CD4-positive, alpha-beta T cell treated with Interleukin-10 for 1 hour (primary cell): ENCODE measurements around the gene MFSD12.

Source experiments
- DNase-seq: peaks from one replicate; pipeline ENCODE4 v3.0.0-alpha.2; 2020

MFSD12 gene

GRCh38 chr19:3557461-3558248, at the start of gene MFSD12:
Gene MFSD12, minus strand, starts transcription at chr19:3557586. Its CDS starts 183 bp downstream, at chr19:3557403.
- DNase-seq, result peak; percentile 95

- peak; percentile 57 for DNase-seq
These were observed 49.4 kb upstream of the MFSD12 start, which contains the start of gene TBXA2R for GRCh38 chr19:3606690-3607289. Gene TBXA2R, minus strand, starts transcription at chr19:3606875. Its CDS starts 6,241 bp downstream, at chr19:3600634.

- DNase-seq, result peak; percentile 34
These were observed 48.8 kb upstream of the MFSD12 start for GRCh38 chr19:3606174-3606689.

- DNase-seq, result no peak
These were observed 48.4 kb upstream of the MFSD12 start for GRCh38 chr19:3605770-3606169.

- no peak for DNase-seq
These were observed 48.0 kb upstream of the MFSD12 start for GRCh38 chr19:3605361-3605760.

GRCh38 chr19:3604987-3605343, 47.6 kb upstream of the MFSD12 start:
- peak; percentile 39 for DNase-seq

- no peak for DNase-seq
These were observed 47.0 kb upstream of the MFSD12 start for GRCh38 chr19:3604227-3604986.

GRCh38 chr19:3603121-3603811, 45.9 kb upstream of the MFSD12 start:
- DNase-seq, result no peak

GRCh38 chr19:3601021-3601420, 43.6 kb upstream of the MFSD12 start:
- DNase-seq, result no peak

GRCh38 chr19:3599776-3600187, 42.4 kb upstream of the MFSD12 start:
- no peak for DNase-seq

- no peak for DNase-seq
These were observed 38.2 kb upstream of the MFSD12 start for GRCh38 chr19:3595521-3596061.

GRCh38 chr19:3593156-3593555, 35.8 kb upstream of the MFSD12 start:
- no peak for DNase-seq

GRCh38 chr19:3591876-3592613, 34.7 kb upstream of the MFSD12 start:
- no peak for DNase-seq

GRCh38 chr19:3590991-3591659, 33.7 kb upstream of the MFSD12 start:
- no peak for DNase-seq

- no peak for DNase-seq
These were observed 32.6 kb upstream of the MFSD12 start for GRCh38 chr19:3589949-3590348.

- no peak for DNase-seq
These were observed 32.1 kb upstream of the MFSD12 start for GRCh38 chr19:3589439-3589838.

- no peak for DNase-seq
These were observed 29.4 kb upstream of the MFSD12 start for GRCh38 chr19:3586707-3587346.

- peak; percentile 40 for DNase-seq
These were observed 28.8 kb upstream of the MFSD12 start for GRCh38 chr19:3586127-3586626.

GRCh38 chr19:3585301-3586126, 28.1 kb upstream of the MFSD12 start, which contains the start of gene GIPC3:
Gene GIPC3, plus strand, starts transcription at chr19:3585478. Its CDS starts 120 bp downstream, at chr19:3585598.
- no peak for DNase-seq
